ENCODE results near the gene THSD4. TPM values are rescaled to one million over a fixed set of nuclear protein-coding genes. Genes with fewer than 3 reads are reported as not detected.

THSD4 gene
- total and polyA plus RNA-seq, 2 of the 8 experiments (the other 6 are each of a cell fraction or from before 2014, with no cell fraction given): 2.5 to 6.2 TPM

GRCh38 chr15:71472566-71472965, 357.3 kb downstream of the THSD4 start:
- FAIRE-seq (no peak), DNase-seq (ENCODE audit: low read depth in 1 of 2, low spot score in 2 of 2) (no peak)
- Histone ChIP-seq H3K4ac (replicated peaks; ENCODE audit: insufficient read length, low read depth, low read length) (no peak overlapping the region), H3K23ac (ENCODE audit: insufficient read length) (no peak overlapping the region), H2BK5ac (ENCODE audit: low read depth, low read length) (no peak overlapping the region), H3K27me3 (replicated peaks in 1 of 4; ENCODE audit: control insufficient read depth in 3 of 4, extremely low read depth in 1 of 4, insufficient read depth in 3 of 4, low read length in 3 of 4) (no peaks in the 10 kb centered on the region), H3K9ac (replicated peaks in 1 of 4; ENCODE audit: extremely low read depth in 1 of 4, low read depth in 3 of 4, low read length in 3 of 4) (no peak overlapping the region), H3K56ac (replicated peaks; ENCODE audit: insufficient read length, low read depth, low read length) (no peak overlapping the region), H3K9me3 (ENCODE audit: insufficient read depth in 2 of 2, low read depth in 1 of 2, low read length in 1 of 2) (no peaks in the 10 kb centered on the region), H2AFZ (ENCODE audit: low read length) (no peak overlapping the region), H2BK15ac (ENCODE audit: low read length) (no peak overlapping the region), H3K79me1 (ENCODE audit: low read depth, low read length) (no peaks in the 10 kb centered on the region), H3K27ac (ENCODE audit: low read depth, low read length) (no peak overlapping the region), H3K79me2 (ENCODE audit: control insufficient read depth in 1 of 2, insufficient read depth in 2 of 2, low read length in 2 of 2) (no peaks in the 10 kb centered on the region), H3K14ac (ENCODE audit: insufficient read length) (no peak overlapping the region), H4K8ac (ENCODE audit: extremely low read depth, insufficient read depth, low read length) (no peak overlapping the region), H2BK12ac (ENCODE audit: low read depth, low read length) (no peak overlapping the region), H2BK20ac (ENCODE audit: low read length) (no peak overlapping the region), H3K4me3 (ENCODE audit: extremely low read depth in 1 of 4, insufficient read depth in 2 of 4, low read depth in 3 of 4, low read length in 4 of 4) (no peak overlapping the region), H3K36me3 (ENCODE audit: control insufficient read depth in 2 of 4, insufficient read depth in 4 of 4, low read length in 3 of 4) (no peaks in the 10 kb centered on the region), H3K4me2 (ENCODE audit: insufficient read depth in 1 of 2, low read depth in 2 of 2, low read length in 2 of 2) (no peak overlapping the region), H3K18ac (ENCODE audit: extremely low read depth, low read length) (no peak overlapping the region), H2BK120ac (replicated peaks; ENCODE audit: low read depth, low read length) (no peak overlapping the region), H4K5ac (ENCODE audit: insufficient read length, low read depth, low read length) (no peak overlapping the region), H3K4me1 (replicated peaks in 1 of 4; ENCODE audit: control insufficient read depth in 3 of 4, insufficient read depth in 4 of 4, low read length in 3 of 4) (no peaks in the 10 kb centered on the region), H4K20me1 (replicated peaks in 1 of 2; ENCODE audit: control insufficient read depth in 1 of 2, insufficient read depth in 2 of 2, low read length in 2 of 2) (no peaks in the 10 kb centered on the region), H4K91ac (replicated peaks; ENCODE audit: insufficient read length, low read length) (no peak overlapping the region), H3K23me2 (ENCODE audit: low read depth, low read length) (no peaks in the 10 kb centered on the region), H2AK5ac (ENCODE audit: low read depth, low read length) (no peak overlapping the region)
- POLR2A ChIA-PET (ENCODE audit: partially characterized antibody): no interaction called here
- CTCF ChIA-PET (ENCODE audit: partially characterized antibody): interaction anchor here (1.0 kb wide), 1 partner anchor 61 kb away, joined by 3 read pairs; no protein-coding TSS in a partner anchor
- 90% methylated on average over 4 of the region's 4 CpGs; no CpG with 5 or more reads in 1 of the 2 experiments for WGBS, 2 experiments (ENCODE audit: extremely low coverage in 1 of 2, insufficient coverage in 1 of 2, insufficient read length in 1 of 2, insufficient replicate concordance in 2 of 2, low coverage in 1 of 2, low lambda C conversion rate in 2 of 2, missing lambda C conversion rate in 1 of 2)
- TF ChIP-seq, protein P1, sequence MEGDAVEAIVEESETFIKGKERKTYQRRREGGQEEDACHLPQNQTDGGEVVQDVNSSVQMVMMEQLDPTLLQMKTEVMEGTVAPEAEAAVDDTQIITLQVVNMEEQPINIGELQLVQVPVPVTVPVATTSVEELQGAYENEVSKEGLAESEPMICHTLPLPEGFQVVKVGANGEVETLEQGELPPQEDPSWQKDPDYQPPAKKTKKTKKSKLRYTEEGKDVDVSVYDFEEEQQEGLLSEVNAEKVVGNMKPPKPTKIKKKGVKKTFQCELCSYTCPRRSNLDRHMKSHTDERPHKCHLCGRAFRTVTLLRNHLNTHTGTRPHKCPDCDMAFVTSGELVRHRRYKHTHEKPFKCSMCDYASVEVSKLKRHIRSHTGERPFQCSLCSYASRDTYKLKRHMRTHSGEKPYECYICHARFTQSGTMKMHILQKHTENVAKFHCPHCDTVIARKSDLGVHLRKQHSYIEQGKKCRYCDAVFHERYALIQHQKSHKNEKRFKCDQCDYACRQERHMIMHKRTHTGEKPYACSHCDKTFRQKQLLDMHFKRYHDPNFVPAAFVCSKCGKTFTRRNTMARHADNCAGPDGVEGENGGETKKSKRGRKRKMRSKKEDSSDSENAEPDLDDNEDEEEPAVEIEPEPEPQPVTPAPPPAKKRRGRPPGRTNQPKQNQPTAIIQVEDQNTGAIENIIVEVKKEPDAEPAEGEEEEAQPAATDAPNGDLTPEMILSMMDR (IDR thresholded peaks at IDR 0.05; ENCODE audit: control extremely low read depth in 1 of 3, insufficient read depth in 1 of 3, low read depth in 1 of 3, low read length in 3 of 3): no peak
- TF ChIP-seq CTBP2 (IDR thresholded peaks at IDR 0.05; ENCODE audit: borderline replicate concordance, insufficient read depth, insufficient read length, low read length) (no peak), JUND (IDR thresholded peaks at IDR 0.05; ENCODE audit: low read length) (no peak), HDAC6 (IDR thresholded peaks at IDR 0.05; ENCODE audit: low read depth, low read length) (no peak), SRF (IDR thresholded peaks at IDR 0.05; ENCODE audit: low read depth, low read length) (no peak), SUZ12 (IDR thresholded peaks at IDR 0.05; ENCODE audit: low read length) (no peak), POLR2A (IDR thresholded peaks at IDR 0.05; ENCODE audit: control extremely low read depth in 1 of 2, low read depth in 2 of 2, low read length in 2 of 2) (no peak)

All from H1 (cell line).